Epithelial cell of proximal tubule (primary cell): ENCODE measurements around the gene MAB21L4. TPM values are rescaled to one million over a fixed set of nuclear protein-coding genes. Genes with fewer than 3 reads are reported as not detected.

Experiments used
- DNase-seq: peaks from one replicate; pipeline ENCODE4 v3.0.0-alpha.2; 2011; ENCODE audit warnings: low read depth
- H3K4me3 ChIP-seq: 2 replicates; pipeline ENCODE4 v1.5.1; 2011; ENCODE audit warnings: low read depth, mild to moderate bottlenecking, low read length
- CTCF ChIP-seq: conservative IDR thresholded peaks from 2 replicates; pipeline ENCODE4 v1.5.1; 2012; ENCODE audit warnings: low read depth, mild to moderate bottlenecking, low read length
- total RNA-seq: library from RNA; depleted of rRNA; stranded (reverse); fragments of >200 nt; gene quantifications from 2 replicates; pipeline ENCODE4 v1.2.3, GENCODE V29; 2015

The MAB21L4 gene
- total RNA-seq, 1 donor from 2014 or later = 0.81 TPM

GRCh38 chr2:240858321-240858720 lies 37.6 kb downstream of the MAB21L4 start:
- TF ChIP-seq CTCF = no peak
- DNase-seq = no peak
- H3K4me3 ChIP-seq = no peak overlapping the region

- no peak overlapping the region for H3K4me3 ChIP-seq
- TF ChIP-seq CTCF = no peak
- no peak for DNase-seq
These were observed 38.6 kb downstream of the MAB21L4 start for GRCh38 chr2:240857039-240858008.

GRCh38 chr2:240856151-240856980 lies 39.6 kb downstream of the MAB21L4 start:
- DNase-seq = no peak
- no peak for TF ChIP-seq CTCF
- no peak overlapping the region for H3K4me3 ChIP-seq

- no peak for TF ChIP-seq CTCF
- DNase-seq = no peak
- H3K4me3 ChIP-seq = no peak overlapping the region
These were observed 40.3 kb downstream of the MAB21L4 start for GRCh38 chr2:240855670-240856069.

GRCh38 chr2:240852671-240853314 lies 43.2 kb downstream of the MAB21L4 start:
- TF ChIP-seq CTCF = no peak
- H3K4me3 ChIP-seq = no peak overlapping the region
- no peak for DNase-seq

GRCh38 chr2:240851078-240851991 lies 44.6 kb downstream of the MAB21L4 start:
- TF ChIP-seq CTCF = peak; percentile 90
- no peak for DNase-seq

More at GRCh38 chr2:240851078-240851991, 44.6 kb downstream of the MAB21L4 start:
- no peak overlapping the region for H3K4me3 ChIP-seq
